Thyroid gland (tissue), 4 donors: ENCODE results near the gene TRPC4.

ENCODE experiments used
- POLR2A ChIP-seq, 2 donors: fragments of 450-650 bp; IDR thresholded peaks; one replicate each; pipeline ENCODE4 v1.6.1; 2017; ENCODE audit warnings: antibody characterized with exemption in 2 of 2, mild to moderate bottlenecking in 2 of 2, moderate library complexity in 1 of 2
- TF ChIP-seq, protein P1 (sequence below), 6 experiments: fragments of 200-600 bp in 3 of 6; fragments of 450-650 bp in 3 of 6; sonication (generic) in 3 of 6; IDR thresholded peaks; one replicate each; pipeline ENCODE4 v1.5.1; 2016 to 2019; ENCODE audit warnings: antibody characterized with exemption in 6 of 6, mild to moderate bottlenecking in 2 of 6, inconsistent platforms in 1 of 6, moderate library complexity in 1 of 6

DNA sequence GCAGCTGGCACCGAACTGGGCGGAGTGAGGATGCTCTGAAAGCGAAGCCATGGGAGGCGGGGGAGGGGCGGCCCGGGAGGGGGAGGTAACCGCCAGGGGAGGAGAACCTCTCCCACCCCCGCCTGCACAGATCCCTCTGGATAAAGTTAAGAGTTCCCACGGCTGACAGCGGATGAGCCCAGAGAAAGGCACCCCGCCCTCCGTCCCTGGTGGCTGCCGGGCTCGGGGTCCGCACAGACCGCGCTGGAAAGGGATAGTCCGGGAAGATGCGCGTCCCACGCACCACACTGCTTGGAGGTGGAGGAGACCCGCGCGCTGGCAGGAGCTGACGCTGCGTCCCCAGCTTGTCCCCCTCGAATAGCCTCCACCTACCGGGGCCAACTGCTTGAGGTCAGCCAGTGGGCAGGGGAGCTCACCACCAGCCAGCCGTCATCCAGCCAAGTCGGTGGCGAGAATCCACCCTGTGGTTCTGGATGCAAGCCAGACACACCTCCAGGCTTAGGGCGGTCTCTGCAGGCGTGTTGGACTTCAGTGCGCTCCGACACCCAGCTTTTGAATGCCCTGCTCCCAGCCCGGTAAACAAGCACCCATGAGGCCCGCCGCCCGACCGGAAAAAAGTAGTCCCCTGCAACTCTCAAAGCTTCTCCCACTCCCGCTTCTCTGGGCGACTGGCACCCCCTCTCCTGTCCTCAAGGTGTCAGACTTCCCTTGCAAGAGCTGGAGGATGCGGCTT is at the start of gene TRPC4:
- TF ChIP-seq POLR2A (IDR thresholded peaks at IDR 0.05), result no peak
- TF ChIP-seq, protein P1, sequence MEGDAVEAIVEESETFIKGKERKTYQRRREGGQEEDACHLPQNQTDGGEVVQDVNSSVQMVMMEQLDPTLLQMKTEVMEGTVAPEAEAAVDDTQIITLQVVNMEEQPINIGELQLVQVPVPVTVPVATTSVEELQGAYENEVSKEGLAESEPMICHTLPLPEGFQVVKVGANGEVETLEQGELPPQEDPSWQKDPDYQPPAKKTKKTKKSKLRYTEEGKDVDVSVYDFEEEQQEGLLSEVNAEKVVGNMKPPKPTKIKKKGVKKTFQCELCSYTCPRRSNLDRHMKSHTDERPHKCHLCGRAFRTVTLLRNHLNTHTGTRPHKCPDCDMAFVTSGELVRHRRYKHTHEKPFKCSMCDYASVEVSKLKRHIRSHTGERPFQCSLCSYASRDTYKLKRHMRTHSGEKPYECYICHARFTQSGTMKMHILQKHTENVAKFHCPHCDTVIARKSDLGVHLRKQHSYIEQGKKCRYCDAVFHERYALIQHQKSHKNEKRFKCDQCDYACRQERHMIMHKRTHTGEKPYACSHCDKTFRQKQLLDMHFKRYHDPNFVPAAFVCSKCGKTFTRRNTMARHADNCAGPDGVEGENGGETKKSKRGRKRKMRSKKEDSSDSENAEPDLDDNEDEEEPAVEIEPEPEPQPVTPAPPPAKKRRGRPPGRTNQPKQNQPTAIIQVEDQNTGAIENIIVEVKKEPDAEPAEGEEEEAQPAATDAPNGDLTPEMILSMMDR (IDR thresholded peaks at IDR 0.05), result peak in 1 of 6 experiments; percentile 18
